Mammary epithelial cell (primary cell): ENCODE data around the gene DNER.

ENCODE experiments used
- EZH2 ChIP-seq: IDR thresholded peaks from 2 replicates; pipeline ENCODE4 v1.6.1; 2012; ENCODE audit warnings: low read length, inconsistent platforms, borderline replicate concordance
- TF ChIP-seq, protein P1 (sequence below), 2 donors: IDR thresholded peaks in 1 of 2; conservative IDR thresholded peaks in 1 of 2; 2 replicates each; pipeline ENCODE4 v1.5.1; 2011 to 2012; ENCODE audit warnings: inconsistent platforms in 2 of 2, low read length in 2 of 2, mild to moderate bottlenecking in 2 of 2, control low read depth in 1 of 2, low read depth in 1 of 2; ENCODE audit not compliant: insufficient read depth in 1 of 2; ENCODE audit errors: extremely low read depth in 1 of 2

DNA sequence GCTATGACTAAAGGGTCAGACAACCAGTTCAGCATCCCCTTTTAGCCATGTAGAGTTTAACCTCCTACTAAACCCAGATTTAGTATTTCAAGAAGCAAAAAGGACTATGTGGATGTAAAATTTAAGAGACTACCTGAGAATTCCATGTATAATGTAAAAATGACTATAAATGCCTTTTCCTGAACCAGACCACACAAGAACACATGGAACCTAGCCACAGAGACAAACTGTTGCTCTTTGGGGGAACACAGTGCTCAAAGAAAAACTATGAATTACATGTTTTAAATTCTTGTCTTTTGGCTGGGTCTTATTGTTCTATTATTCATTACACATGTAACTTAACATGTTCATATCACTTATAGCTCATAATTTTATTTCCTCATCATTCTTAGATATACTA lies 192.8 kb downstream of the DNER start:
- no peak for TF ChIP-seq EZH2
- TF ChIP-seq, protein P1, sequence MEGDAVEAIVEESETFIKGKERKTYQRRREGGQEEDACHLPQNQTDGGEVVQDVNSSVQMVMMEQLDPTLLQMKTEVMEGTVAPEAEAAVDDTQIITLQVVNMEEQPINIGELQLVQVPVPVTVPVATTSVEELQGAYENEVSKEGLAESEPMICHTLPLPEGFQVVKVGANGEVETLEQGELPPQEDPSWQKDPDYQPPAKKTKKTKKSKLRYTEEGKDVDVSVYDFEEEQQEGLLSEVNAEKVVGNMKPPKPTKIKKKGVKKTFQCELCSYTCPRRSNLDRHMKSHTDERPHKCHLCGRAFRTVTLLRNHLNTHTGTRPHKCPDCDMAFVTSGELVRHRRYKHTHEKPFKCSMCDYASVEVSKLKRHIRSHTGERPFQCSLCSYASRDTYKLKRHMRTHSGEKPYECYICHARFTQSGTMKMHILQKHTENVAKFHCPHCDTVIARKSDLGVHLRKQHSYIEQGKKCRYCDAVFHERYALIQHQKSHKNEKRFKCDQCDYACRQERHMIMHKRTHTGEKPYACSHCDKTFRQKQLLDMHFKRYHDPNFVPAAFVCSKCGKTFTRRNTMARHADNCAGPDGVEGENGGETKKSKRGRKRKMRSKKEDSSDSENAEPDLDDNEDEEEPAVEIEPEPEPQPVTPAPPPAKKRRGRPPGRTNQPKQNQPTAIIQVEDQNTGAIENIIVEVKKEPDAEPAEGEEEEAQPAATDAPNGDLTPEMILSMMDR (conservative IDR thresholded peaks at IDR 0.05 in 1 of 2, IDR thresholded peaks at IDR 0.05 in 1 of 2; ENCODE audit: extremely low read depth in 1 of 2, insufficient read depth in 1 of 2, low read depth in 1 of 2, low read length in 2 of 2), result no peak
